SJSA1 (cell line): ENCODE data around the gene FOXN3. TPM values are rescaled to one million over a fixed set of nuclear protein-coding genes. Genes with fewer than 3 reads are reported as not detected.

Experiments
- DNase-seq, 2 experiments: peaks; one replicate each; pipeline ENCODE4 v3.0.0-alpha.2; 2015 to 2020; ENCODE audit warnings: low spot score in 2 of 2, low read depth in 1 of 2
- H3K27ac ChIP-seq: fragments of 250-450 bp; sonication (Bioruptor Pico); 2 replicates; pipeline ENCODE4 v1.5.1; 2020; ENCODE audit warnings: mild to moderate bottlenecking, moderate library complexity
- H3K27me3 ChIP-seq: fragments of 250-450 bp; sonication (Bioruptor Pico); replicated peaks from 2 replicates; pipeline ENCODE4 v1.5.1; 2020; ENCODE audit warnings: mild to moderate bottlenecking, moderate library complexity
- H3K36me3 ChIP-seq: fragments of 250-450 bp; sonication (Bioruptor Pico); 2 replicates; pipeline ENCODE4 v1.5.1; 2020; ENCODE audit warnings: mild to moderate bottlenecking
- H3K4me1 ChIP-seq: fragments of 250-450 bp; sonication (Bioruptor Pico); replicated peaks from 2 replicates; pipeline ENCODE4 v1.6.1; 2021; ENCODE audit warnings: mild to moderate bottlenecking
- H3K4me3 ChIP-seq: fragments of 250-450 bp; sonication (Bioruptor Pico); 2 replicates; pipeline ENCODE4 v1.5.1; 2020; ENCODE audit warnings: mild to moderate bottlenecking
- H3K9me3 ChIP-seq: fragments of 250-450 bp; sonication (Bioruptor Pico); replicated peaks from 2 replicates; pipeline ENCODE4 v1.5.1; 2020; ENCODE audit warnings: mild to moderate bottlenecking
- total RNA-seq: library from RNA; depleted of rRNA; stranded (reverse); fragments of >200 nt; shearing (Covaris generic); gene quantifications from 2 replicates; pipeline ENCODE4 v1.2.3, GENCODE V29; 2014

The FOXN3 gene
- total RNA-seq, 1 experiment from 2014 or later = 31.0 TPM

DNA sequence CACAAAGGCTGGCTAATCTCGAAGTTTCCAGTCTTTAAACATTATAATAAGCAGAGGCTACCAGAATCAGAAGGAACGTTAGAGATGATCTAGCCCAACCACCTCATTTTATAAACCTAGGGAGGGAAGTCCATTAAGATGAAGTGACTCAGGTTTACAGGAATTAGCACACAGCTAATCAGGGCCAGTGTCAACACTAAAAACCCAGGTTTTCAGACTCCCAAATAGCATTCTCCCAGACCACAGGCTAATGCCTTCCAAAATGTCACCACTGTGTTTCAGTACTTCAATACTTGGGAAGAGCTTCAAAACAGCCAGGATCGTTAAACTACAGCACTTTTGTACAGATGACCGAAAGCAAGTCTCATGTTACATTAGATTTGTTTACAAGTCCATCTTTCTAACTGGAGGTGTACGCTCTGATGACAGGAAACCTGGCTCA, 89.2 kb downstream of the FOXN3 start:
- Histone ChIP-seq H3K9me3 (no peaks in the 10 kb centered on the region), H3K27ac (no peak overlapping the region), H3K27me3 (no peaks in the 10 kb centered on the region), H3K4me3 (no peak overlapping the region), H3K4me1 (peaks cover 18% of the 10 kb centered on the region), H3K36me3 (0 out of 2 replicates have a peak, but pooled peaks cover 2% of the 10 kb centered on the region)
- no peak for DNase-seq

DNA sequence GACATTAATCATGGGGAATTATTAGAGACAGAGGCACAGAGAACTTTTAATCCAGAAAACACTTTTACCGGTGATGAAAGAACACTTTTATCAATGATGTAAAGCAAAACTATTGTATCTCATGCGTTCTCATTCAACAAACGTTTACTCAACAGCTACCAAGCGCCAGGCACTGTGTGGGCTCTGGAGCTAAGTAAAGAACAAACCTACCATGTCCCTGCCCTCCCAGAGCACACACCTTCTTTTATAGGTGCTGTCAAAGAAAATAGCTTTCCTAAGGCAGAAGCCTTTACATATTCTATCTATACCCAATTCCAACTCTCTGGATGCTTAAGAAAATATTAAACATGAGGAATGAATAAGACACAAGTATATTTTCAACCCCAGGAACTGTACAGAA, 91.1 kb downstream of the FOXN3 start:
- DNase-seq = no peak
- no peaks in the 10 kb centered on the region for H3K9me3 ChIP-seq
- no peak overlapping the region for H3K27ac ChIP-seq
- H3K4me3 ChIP-seq = no peak overlapping the region
- H3K4me1 ChIP-seq = peaks cover 18% of the 10 kb centered on the region
- 0 out of 2 replicates have a peak, but pooled peaks cover 2% of the 10 kb centered on the region for H3K36me3 ChIP-seq
- no peaks in the 10 kb centered on the region for H3K27me3 ChIP-seq

DNA sequence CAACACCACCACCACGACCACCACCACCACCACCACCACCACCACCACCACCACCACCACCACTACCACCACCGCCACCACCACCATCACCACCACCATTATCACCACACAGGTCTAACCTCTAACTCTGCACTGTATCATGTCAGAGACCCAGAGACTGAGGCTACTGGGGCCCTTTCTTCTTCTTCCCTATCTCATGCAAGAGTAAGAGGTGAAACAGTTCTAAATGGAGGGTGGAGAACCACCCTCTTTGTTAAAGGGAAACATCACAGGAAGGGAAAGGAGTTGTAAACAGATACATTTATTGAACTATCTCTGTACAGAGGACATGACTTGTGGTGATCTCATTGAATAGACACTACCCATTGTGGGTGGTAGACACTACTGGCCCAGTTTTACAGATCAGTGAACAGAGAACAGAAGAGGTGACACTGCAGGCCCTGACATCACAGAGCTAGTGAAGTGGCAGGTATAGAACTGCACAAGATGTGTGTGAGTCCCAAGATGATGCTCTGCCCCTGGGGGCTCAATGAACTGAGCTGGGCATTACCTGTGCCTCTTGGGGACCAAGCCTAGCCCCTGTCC, 91.6 kb downstream of the FOXN3 start:
- DNase-seq = no peak
- Histone ChIP-seq H3K36me3 (0 out of 2 replicates have a peak, but pooled peaks cover 2% of the 10 kb centered on the region), H3K27me3 (no peaks in the 10 kb centered on the region), H3K27ac (no peak overlapping the region), H3K4me1 (peaks cover 19% of the 10 kb centered on the region), H3K4me3 (no peak overlapping the region), H3K9me3 (no peaks in the 10 kb centered on the region)

DNA sequence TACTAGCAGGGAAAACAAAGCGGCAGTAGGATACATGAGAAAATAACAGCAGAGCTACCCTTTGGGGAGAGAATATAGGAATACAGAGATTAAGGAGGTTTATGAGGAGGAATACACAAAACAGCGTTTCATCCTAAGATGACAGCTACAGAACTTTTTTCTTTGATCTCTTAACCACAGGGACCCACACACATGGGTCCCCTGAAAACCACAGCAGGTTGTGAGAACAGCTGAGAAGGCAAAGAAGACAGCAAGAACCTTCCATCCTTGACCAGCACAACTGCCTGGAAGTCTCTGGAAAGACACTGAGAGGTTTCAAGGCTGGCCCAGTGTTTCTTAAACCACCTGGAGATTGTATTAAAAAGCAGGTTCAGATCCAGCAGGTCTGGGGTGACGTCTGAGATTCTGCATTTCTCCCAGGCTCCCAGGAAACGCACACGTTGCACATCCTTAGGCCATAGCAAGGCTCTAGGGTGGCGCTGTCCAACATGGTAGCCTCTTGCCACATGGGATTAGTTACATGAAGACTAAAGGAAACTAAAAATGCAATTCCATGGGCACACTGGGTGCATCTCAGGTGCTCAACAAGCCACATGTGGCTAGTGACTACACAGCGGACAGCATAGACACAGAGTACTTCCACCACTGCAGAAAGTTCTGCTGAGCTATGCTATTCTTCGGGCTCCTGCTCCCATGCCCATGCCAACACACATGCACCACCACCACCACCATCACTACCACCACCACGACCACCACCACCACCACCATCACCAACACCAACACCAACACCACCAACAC, 92.3 kb downstream of the FOXN3 start:
- H3K36me3 ChIP-seq = 0 out of 2 replicates have a peak, but pooled peaks cover 2% of the 10 kb centered on the region
- DNase-seq = no peak
- H3K9me3 ChIP-seq = no peaks in the 10 kb centered on the region
- no peak overlapping the region for H3K4me3 ChIP-seq
- H3K27me3 ChIP-seq = no peaks in the 10 kb centered on the region
- H3K27ac ChIP-seq = no peak overlapping the region
- H3K4me1 ChIP-seq = peaks cover 13% of the 10 kb centered on the region

DNA sequence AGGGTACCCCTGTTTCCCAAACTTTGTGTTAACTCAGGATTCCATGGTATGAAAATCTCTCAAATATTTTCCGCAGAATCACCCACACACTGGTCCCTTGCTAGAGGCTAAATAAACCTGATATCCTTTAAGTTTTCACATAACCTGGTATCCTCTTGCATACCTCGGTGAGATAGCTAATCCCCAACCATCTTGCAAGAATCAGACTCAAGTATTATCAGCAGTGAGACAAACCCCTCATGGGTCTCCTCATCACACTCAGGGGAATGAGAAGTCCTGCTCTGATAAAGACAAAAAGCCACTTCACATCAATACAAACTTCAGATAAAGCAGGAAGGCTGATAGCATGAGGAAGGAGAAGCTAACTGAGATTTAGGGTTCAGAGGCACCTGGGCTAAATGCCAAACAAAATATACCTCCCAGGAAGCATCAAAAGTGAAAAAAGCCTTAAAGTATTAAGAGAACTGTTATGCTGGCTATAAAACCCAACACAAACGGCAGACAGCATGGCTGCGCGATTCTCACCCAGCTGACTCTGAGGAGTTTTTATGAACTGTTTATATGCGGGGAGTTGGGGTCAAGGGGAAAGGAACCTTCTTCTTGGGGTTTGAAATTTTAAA, 96.5 kb downstream of the FOXN3 start:
- peaks cover 2% of the 10 kb centered on the region for H3K36me3 ChIP-seq
- H3K9me3 ChIP-seq = no peaks in the 10 kb centered on the region
- no peak for DNase-seq
- H3K27ac ChIP-seq = no peak overlapping the region
- H3K4me3 ChIP-seq = no peak overlapping the region
- H3K4me1 ChIP-seq = peaks cover 4% of the 10 kb centered on the region; the same call in 1 of the 2 replicates
- H3K27me3 ChIP-seq = no peaks in the 10 kb centered on the region

DNA sequence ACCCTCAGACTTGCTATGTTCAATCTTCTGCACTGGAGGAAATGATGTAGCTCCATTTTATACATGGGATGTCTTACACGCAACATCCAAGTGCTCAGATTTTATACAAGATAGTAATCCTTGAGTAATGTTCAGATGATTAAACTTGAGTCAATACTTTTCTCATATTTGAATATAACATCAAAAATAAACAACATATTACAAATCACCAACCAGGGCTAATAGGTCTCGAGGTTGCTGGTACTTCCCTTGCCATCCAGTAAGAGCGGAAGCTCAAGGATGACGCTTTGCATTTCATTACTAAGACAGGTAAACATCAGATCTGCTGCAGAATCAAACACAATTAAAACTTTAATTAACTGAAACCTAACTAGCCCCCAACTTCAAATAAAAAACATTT, 97.3 kb downstream of the FOXN3 start:
- H3K4me3 ChIP-seq = no peak overlapping the region
- H3K27ac ChIP-seq = no peak overlapping the region
- peaks cover 4% of the 10 kb centered on the region; the same call in 1 of the 2 replicates for H3K4me1 ChIP-seq
- no peaks in the 10 kb centered on the region; the same call in none of the 2 replicates for H3K36me3 ChIP-seq
- H3K27me3 ChIP-seq = no peaks in the 10 kb centered on the region
- no peak for DNase-seq
- H3K9me3 ChIP-seq = no peaks in the 10 kb centered on the region

DNA sequence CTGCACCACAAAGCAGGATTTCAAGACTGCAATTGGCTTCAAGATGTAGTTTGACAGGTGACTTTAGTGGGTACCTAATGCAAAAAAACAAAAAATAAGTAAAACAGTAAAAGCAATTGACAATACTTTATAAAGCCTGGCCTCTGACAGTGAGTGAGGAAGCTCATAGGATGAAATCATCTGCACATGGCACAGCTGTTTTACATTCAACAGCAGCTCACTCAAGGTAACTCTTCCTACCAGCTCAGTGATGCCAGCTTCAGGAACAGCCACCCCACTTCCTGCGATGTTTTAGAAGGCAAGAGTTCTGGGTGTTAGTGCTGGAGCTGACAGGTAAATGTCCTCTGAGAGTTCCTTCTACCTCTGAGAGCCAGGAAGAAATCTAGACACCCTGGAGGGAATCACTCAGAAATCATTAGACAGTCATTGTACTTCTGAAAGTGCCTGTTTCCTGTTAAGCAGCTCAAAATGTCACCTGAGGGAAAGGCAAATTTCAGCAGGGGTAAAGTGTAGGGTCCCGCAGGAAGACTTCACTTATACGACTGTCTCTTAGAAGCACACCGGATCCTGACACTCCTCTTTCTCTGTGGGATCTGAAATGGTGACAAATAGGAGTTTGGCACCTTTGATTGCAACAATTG, 99.9 kb downstream of the FOXN3 start:
- H3K4me1 ChIP-seq = peaks cover 4% of the 10 kb centered on the region; the same call in 1 of the 2 replicates
- H3K27me3 ChIP-seq = no peaks in the 10 kb centered on the region
- H3K9me3 ChIP-seq = no peaks in the 10 kb centered on the region
- no peak overlapping the region for H3K4me3 ChIP-seq
- no peaks in the 10 kb centered on the region; the same call in none of the 2 replicates for H3K36me3 ChIP-seq
- no peak overlapping the region for H3K27ac ChIP-seq
- DNase-seq = no peak

DNA sequence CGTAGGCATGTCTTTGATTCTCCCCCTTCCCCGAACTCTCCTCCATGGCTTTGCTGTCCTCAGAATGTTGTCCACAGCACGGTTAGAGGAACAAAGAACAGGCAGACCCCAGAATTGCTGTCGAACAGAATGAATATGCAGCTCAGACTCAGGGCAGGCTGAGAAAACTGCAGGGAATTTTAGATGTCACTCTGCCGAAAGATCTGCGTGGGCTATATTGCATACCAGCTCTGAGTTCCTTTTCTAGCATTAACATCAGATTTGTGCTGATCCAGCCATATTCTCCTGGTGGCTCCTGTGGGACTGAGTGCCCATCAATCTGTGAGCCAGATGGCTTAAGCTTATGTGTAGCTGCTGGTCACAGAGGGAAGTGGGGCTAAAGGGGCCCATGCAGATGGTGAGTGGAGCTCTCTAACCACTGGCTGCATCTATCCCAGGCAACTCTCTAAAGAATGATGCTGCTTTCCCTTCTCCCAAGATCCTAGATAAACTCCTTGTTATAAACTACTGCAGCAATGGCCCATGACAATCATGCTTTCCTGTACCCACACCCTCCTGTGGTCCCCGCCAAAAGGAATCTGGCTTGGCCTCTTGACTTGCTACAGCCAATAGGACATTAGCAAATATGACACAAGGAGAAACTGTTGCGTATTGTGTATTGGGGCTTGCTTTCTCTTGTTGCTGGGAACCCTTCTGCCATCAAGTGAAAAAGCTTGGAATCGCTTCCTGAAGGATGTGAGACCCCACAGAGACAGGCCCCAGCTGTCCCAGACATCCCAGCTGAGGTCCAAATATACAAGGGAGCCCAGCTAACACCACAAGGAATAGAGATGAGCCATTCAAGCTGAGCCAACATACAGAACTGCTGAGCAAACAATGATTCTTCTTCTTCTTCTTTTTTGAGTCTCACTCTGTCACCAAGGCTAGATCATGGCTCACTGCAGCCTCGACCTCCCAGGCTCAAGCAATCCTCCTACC, 101.3 kb downstream of the FOXN3 start:
- Histone ChIP-seq H3K9me3 (no peaks in the 10 kb centered on the region), H3K27me3 (no peaks in the 10 kb centered on the region), H3K4me3 (no peak overlapping the region), H3K4me1 (peaks cover 3% of the 10 kb centered on the region; the same call in 1 of the 2 replicates), H3K27ac (no peak overlapping the region), H3K36me3 (no peaks in the 10 kb centered on the region; the same call in none of the 2 replicates)
- no peak for DNase-seq

DNA sequence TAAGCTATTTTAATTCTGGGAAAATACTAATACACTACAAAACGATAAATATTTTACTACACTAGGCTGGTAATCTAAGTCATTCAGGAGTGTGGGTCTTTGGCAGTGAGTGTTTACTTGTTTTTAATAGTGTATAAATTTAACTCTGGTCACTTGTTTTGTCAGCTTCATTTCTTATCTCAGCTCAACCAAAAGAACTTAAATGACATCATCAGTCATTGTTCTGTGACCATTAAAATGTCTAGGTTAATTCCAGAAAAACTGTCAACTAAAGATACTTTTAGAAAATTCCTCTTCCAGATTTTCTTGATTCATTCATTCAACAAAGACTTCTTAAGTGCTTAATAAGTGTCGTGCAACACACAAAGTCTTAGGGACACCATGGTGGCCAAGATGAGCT, 102.8 kb downstream of the FOXN3 start:
- no peaks in the 10 kb centered on the region for H3K9me3 ChIP-seq
- DNase-seq = no peak

DNA sequence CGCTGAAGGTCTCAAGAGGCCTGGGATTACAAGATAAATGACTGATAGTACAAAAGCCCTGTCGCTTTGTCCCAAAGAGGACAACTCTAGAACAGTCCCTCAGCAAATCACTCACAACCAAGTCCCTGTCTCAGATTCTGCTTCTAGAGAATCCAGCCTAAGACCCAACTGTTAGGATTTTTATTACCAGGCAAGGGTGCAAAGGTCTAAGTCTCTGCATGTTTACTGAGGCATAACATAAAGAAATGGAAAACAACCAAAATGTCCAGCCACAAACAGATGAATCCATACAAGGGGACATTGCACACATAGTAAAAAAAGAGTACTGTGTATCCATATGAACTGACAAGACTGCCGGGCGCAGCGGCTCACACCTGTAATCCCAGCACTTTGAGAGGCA, 104.1 kb downstream of the FOXN3 start:
- no peak overlapping the region for H3K4me3 ChIP-seq
- no peak for DNase-seq
- H3K27ac ChIP-seq = no peak overlapping the region
- no peaks in the 10 kb centered on the region for H3K27me3 ChIP-seq
- no peaks in the 10 kb centered on the region for H3K4me1 ChIP-seq
- no peaks in the 10 kb centered on the region; the same call in 1 of the 2 replicates for H3K36me3 ChIP-seq
- H3K9me3 ChIP-seq = no peaks in the 10 kb centered on the region

More for the DNA sequence above, 102.8 kb downstream of the FOXN3 start:
- H3K36me3 ChIP-seq = no peaks in the 10 kb centered on the region; the same call in none of the 2 replicates
- no peak overlapping the region for H3K27ac ChIP-seq
- no peak overlapping the region for H3K4me3 ChIP-seq
- no peaks in the 10 kb centered on the region for H3K4me1 ChIP-seq
- no peaks in the 10 kb centered on the region for H3K27me3 ChIP-seq

DNA sequence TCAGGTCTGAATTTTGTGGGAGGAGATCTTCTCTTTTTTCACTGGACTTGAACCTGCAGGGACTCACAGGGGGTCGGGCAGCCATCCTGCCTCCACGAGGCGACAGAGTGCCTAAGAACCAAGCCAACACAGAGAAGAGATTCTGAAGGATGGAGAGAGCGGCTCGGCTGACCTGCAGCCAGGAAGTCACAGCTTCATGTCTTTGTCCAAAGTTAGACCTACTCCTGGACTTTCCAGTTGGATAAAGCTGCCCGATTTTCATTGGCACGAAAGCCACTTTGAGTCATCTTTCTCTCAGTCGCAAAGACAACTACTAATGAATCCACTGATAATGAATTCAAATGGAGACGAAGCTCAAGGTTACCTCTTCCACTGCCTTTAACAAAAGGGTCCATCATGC, 106.8 kb downstream of the FOXN3 start:
- no peak for DNase-seq
- peaks cover 7% of the 10 kb centered on the region for H3K4me1 ChIP-seq

DNA sequence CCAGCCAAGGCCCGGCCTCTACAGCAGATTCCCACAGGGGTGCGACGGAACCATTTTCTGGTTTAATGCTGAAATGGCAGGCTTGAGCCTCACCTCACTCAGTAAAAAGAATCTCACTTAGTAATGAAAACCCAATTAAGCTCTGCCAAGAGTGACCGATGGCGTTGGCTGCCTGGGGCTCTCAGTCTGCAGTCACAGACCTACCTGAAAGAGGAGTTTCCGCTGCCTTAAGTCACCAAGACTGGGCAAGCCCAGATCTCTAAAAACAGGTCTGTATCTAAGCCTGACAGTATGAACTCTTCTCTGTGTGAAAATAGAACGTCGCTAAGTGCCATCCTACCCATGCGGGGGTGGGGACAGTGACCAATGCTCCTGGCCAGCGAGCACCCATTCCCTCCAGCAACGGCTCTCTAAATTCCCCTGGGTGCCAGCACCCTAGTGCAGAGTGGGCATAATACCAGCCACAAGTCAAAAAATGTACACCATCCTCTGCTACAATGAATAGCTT, 107.3 kb downstream of the FOXN3 start:
- peaks cover 12% of the 10 kb centered on the region for H3K4me1 ChIP-seq
- H3K27me3 ChIP-seq = no peaks in the 10 kb centered on the region
- no peaks in the 10 kb centered on the region for H3K9me3 ChIP-seq
- no peak for DNase-seq
- H3K4me3 ChIP-seq = no peak overlapping the region
- no peaks in the 10 kb centered on the region for H3K36me3 ChIP-seq
- H3K27ac ChIP-seq = no peak overlapping the region

More for the DNA sequence above, 106.8 kb downstream of the FOXN3 start:
- Histone ChIP-seq H3K27me3 (no peaks in the 10 kb centered on the region), H3K27ac (no peak overlapping the region), H3K9me3 (no peaks in the 10 kb centered on the region), H3K4me3 (no peak overlapping the region), H3K36me3 (no peaks in the 10 kb centered on the region)
